Activated naive CD8-positive, alpha-beta T cell treated with anti-CD3 and anti-CD28 coated beads, Interleukin-2, amount 50 U/mL, for 16 hours (primary cell): ENCODE data around the gene LAMA2.

Experiments
- DNase-seq: peaks from one replicate; pipeline ENCODE4 v3.0.0-alpha.2; 2020; ENCODE audit warnings: low read depth, low spot score

Gene LAMA2

DNA sequence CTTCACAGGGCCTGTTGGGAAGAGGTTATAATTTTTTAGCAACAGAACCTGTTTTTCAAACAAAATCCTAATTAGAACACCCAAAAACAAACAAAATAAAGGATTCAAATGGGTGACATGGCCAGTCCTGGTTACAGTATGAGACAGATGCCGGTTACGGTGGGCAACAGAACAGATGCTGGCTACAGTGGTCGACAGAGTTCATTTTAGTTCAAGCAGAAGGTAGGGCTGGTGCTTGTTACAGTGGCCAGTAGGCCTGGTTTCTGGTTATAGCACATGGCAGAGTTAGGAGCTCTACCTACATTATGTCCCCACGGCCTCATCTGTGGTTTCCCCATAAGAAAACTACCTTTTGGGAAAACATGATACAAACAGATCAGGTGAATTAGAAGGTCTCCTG lies 327.7 kb downstream of the LAMA2 start:
- DNase-seq: no peak

DNA sequence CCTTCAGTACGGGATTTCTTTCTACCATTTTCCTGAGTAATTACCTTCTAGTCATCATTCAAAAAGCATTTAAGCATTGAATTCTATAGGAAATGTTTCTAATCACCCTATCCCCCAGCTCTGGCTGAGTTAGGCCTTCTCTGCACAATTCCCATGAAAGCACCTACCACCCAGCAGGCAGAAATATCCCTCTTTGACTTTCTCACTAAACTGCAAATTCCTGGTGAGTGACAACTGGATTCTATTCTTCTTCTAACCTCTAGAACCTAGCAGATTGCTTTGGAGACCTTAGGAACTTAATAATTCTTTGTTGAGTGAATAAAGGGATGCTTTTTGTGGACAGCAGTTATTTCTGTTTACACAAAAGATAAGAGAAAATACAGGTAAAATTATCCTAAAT lies 328.7 kb downstream of the LAMA2 start:
- DNase-seq: no peak

DNA sequence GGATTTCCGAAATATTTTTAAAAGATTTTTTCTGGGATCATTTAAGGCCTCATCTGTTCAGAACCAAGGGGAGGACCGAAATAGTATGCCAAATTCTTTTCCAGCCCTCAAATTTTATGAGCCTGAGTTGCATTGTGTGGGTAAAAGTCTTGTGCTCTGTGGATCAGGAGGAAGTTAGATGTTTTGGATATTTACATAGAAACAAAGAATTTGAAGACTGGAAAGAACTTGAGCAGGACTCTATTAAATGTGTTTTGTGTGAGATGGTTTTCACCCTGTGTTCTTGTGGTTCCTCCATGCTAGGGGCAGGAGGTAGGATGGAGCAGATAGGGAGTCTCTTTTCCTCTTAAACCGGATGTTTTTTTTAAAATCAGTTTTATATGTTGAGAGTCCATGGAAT lies 329.1 kb downstream of the LAMA2 start:
- DNase-seq: no peak

DNA sequence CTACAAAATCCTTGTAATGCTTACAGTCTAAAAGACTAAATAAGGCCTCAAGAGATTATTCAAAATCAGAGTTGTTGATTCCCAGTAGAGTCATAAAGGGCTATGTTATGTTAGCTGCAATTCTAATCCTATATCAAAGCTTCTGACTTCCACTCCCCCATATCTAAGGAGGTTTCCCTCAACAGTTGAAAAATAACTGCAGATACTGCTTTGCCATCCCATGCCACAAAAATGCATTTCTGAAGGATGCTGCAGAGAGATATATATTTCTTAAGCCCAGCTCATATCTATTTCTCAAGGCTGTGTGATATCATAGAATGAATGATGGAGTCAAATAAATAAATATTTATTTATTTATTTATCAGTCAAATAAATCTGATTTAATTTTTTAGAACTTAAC lies 332.3 kb downstream of the LAMA2 start:
- no peak for DNase-seq

DNA sequence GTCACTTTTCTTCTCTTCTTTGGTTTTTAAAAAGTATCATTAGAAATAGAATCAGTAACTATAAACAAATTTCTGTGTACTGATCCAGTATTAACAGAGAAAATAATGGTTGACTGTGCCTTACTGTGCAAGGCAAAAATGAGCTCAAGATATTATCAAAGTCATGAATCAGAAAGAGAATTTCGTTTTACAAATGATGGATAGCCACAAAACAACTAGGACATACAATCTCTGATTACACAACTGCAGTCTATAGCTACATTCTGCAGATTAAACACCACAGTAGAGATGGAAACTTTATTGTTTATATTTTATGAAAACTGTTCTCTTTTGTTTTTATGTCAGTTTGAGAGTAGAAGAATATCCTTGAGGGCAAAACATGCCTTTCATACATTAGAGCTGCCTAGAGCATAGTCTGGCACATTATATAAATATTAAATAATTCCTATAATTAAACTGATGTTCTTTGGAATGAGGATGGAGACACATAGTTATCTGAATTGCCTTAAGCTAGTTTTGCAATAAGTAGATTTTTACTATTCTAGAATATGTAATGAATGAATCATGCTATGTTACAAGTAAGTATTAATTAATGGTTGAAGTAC lies 333.1 kb downstream of the LAMA2 start:
- no peak for DNase-seq

DNA sequence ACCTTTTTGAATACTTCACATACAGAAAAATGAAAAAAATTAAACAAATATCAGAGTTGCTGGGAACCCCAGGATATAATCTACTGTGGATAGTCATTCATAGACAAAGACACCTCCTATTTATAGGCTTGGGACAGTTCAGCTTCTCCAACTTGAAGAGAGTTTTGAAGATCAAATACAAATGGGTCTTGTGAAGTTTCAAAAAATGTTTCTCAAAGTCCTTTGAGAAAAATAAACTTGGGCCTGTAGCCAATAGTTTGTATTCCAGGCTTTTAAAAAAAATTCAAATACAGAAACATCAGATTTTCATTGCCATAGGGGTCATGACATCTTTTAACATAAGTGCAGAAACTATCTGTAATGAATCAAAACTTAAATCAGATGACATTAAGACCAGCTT lies 334.8 kb downstream of the LAMA2 start:
- DNase-seq: no peak

DNA sequence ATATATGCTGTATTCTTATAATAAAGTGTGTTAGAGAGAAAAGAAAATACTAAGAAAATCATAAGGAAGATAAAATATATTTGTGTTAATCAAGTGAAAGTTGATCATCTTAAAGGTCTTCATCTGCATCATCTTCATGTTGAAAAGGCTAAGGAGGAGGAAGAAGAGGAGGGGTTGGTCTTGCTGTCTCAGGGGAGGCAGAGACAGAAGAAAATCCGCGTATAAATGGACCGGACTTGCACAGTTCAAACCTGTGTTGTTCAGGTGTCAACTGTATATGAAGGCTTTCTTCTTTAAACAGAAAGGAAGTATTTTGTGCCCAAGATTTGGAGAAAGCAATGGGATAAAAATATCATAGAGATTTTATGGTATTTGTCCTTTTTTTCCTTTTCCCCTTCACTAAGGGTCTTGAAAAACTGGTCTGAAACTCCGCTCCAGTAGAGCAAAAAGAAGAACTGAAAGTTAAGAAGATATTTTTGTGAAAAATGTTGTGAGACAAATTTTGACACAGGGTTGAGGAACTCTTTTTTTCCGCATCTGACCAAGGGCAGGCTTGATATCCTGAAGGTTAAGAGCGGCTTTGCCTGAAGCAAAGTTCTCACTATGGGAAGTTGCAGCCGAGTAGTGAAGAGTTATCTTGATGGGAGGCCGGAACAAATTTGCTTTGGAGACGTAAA lies 350.7 kb downstream of the LAMA2 start:
- DNase-seq: no peak

DNA sequence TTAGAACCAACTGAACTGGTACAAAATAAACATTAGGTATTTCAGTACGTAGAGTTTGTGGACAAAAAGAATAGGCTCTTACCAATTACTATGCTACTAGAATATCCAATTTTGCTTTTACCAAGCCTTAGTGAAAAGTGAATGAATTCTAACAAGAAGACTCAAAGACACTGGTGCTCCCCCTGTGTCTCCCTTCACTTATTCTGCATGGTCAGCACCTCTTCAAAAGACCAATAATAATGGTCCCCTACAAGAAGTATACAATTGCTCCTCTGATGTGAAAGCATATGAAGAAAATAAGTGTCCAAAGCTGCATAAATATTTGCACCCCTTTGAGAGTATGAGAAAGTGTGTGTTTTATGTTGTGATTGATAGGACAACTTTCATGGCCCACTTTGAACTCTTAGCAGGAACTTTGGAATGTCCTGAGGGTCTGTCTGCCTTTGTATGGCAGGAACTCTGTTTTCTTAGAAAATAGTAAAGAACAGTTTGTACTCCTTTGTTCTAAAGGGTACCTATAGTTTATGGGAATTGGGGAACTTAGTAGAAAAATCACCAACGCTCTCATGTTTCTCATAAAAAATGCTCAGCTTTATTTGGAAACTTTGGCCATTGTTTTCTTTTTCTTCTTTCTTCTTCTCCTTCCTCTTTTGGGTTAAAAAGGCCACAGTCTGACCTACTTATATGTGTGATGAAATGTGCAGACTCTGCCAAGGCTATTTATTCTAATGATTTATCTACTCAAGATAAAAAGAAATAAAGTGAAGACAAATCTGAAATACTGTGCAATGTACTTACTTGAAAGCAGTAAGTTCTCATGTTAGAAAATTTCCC lies 352.4 kb downstream of the LAMA2 start:
- DNase-seq: no peak

DNA sequence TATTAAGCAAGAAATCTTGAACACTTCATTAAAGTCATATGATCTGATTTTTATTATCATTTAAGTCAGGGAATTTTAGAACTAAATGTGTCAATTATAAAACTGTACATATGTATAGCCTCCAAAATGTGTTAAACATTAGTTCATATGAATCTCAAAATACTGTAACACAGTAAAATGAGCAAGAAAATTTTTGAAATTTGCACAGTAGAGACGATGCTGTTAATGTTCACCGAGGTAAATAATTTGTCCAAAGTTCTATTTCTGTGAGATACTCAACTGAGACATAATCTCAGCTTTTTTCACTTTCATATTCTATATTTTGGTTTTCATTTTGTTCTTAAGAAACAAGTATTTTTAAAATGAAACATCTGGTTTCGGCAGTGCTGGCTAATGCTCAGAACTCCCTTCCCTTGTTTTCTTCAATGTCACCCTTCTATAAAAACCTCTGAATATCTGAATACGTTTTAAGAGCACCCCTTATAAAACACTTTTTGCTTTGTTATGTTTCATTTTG lies 353.1 kb downstream of the LAMA2 start:
- DNase-seq: no peak

DNA sequence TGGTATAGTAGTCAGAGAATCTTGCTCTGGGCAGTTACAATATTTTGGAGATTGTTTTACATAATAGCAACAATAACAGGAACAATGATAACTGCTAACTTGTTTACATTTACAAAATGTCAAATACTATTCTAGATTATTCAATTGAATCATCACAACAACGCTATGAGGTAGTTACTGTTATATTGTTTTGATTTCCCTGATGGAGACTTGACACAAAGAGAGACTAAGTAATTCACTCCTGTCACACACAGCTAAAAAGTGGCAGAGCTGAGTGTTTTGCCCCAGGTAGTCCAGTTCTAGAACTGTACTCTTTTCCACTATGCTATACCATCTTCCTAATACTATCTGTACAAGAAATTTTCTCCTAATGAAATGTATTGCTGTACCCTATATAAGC lies 356.1 kb downstream of the LAMA2 start:
- DNase-seq: no peak

DNA sequence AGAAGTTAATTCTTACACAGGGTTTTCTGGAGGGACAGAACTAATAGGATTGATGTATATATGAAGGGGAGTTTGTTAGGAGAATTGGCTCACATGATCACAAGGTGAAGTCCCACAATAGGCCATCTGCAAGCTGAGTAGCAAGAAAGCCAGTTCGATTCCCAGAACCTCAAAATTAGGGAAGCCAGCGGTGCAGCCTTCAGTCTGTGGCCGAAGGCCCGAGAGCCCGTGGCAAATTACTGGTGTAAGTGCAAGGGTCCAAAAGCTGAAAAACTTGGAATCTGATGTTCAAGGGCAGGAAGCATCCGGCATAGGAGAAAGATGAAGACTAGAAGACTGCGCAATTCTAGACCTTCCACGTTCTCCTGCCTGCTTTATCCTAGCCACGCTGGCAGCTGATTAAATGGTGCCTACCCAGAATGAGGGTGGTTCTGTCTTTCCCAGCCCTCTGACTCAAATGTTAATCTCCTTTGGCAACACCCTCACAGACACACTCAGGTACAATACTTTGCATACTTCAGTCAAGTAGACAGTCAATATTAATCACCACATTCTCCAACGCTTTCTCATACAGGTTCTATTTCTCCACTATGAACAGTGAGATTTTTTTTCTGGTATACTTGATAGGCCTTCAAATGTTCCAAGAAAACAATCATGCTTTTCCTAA lies 357.0 kb downstream of the LAMA2 start:
- DNase-seq: no peak

DNA sequence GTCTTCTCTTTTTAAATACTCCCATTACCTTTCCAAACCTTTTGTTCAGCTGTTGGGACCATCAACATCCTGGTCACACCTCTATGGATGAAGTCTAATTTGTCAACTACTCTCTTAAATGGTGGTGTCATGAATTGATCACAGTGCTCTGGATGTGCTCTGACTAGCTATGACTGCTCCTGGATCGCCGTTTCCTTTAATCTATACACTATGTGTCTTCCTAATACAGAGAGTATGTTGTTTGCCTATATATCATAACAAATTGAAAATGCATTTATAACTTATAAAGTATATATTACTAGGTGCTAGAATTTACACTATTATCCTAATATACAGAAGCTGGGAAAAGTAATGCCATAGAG lies 357.5 kb downstream of the LAMA2 start:
- no peak for DNase-seq

DNA sequence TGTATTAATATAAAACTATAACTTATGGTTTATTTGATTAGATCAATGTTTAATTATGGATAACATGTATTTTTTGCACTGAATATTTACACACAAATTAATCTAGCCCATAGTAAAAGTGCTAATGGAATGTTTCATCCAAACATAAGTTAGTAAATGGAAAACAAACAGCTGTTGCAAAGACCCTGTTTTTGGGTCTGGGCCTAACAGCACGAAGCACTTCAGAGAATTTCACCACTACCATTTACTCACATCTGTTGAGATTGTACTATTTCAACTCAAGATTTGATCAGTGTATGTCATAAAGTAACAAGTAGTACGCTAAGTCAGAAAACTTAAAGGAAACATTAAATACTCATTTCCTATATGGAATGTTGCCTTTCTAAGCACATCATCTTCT lies 359.6 kb downstream of the LAMA2 start:
- DNase-seq: no peak

DNA sequence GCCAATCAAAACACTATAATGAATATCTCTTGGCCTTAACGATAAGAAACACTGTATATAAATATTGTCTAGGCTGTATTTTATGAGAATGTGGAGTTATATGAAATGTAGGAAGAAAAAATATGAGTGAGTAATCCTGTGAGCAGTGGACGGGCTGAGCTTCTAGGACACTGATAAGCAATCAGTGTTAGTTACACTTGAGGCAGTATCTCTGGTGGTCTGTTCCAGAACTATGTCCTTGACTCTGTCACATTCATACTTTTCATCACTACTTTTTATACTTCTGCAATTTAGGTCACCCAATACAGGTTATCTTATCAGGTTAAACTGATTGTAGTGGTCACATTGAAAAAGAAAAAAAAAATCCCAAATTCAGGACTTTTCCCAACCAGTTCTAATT lies 360.4 kb downstream of the LAMA2 start:
- DNase-seq: no peak

DNA sequence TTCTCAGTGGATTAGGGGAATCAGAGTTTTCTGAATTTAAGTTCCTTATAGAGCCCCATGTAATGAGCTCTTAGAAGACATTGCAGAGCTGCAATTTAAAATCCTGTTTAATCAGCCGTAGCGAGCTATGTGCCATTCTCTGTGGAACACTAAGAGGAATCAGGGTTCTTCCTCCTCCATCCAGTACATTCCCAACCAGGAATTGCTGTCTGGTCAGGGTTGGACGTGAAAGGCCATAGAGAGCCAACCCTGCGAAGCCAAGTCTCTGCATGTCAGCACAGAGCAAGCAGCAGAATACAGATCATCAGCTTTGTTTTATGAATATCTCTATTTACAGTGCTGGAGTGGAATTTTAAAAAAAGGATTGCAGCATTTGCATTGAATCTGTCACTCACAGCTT lies 366.0 kb downstream of the LAMA2 start:
- no peak for DNase-seq

DNA sequence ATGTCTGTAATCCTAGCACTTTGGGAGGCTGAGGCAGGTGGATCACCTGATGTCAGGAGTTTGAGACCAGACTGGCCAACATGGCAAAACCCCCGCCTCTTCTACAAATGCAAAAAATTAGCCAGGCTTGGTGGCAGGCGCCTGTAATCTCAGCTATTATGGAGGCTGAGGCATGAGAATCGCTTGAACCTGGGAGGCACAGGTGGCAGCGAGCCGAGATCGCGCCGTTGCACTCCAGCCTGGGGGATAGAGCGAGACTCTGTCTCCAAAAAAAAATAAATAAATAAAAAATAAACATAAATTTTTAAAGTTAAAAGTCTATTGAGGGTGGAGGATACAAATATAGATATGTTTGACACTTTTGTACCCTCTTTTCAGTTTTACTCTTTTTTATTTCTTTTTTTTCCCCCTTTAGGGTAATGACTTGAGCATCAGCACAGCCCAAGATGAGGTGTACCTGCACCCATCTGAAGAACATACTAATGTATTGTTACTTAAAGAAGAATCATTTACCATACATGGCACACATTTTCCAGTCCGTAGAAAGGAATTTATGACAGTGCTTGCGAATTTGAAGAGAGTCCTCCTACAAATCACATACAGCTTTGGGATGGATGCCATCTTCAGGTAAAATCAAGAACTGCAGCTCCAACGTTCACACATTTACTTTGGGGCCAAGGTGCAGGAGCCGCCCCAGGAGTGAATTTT lies 368.9 kb downstream of the LAMA2 start:
- peak; percentile 35 for DNase-seq

DNA sequence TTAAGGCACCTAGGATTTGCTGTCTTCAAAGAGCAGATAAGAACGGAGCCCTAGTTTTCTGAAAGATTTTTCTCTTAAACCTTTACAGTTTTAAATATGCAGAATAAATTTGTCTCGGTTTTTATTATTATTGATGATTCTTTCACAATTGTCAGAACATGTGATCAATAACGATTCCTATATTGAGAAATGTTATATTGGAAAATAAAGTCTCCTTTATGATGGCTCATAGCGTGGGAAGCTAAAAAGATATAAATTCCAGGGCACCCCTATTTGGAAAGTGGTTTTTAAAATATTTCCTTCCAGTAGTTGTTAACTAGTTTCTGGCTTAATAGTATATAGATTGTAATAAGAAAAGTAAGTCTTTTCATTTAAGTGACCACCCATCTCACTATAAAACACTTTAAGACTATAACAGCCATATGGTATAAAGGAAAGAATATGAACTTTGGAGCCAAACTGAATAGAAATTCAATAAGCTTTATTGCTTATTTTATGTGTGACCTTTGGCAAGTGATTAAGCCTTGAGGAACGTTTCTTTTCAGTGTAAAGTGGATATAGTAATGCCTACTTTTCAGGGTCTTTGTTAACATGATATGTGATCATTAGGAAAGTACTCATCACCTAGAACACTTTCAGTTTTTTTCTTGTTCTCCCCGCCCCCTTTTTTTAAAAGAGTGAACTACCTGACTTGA lies 369.6 kb downstream of the LAMA2 start:
- DNase-seq: no peak

DNA sequence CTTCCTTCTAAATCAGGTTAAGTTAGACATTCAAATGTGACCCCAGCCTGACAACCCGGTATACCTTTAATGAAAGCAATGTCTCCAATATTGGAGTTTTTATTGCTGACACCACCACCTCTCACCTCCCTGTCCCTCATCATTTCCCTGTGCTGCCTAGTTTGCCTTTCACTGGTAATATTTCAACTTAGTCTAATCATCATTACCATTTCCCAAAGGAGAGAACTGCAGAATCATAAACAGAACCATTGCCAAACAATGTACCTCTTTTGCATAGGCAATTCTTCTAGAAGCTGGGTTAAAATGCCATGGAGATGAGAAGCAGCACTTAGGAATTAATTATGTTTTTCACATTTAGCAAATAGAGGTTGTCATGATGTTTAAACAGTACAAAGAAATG lies 370.3 kb downstream of the LAMA2 start:
- DNase-seq: no peak

DNA sequence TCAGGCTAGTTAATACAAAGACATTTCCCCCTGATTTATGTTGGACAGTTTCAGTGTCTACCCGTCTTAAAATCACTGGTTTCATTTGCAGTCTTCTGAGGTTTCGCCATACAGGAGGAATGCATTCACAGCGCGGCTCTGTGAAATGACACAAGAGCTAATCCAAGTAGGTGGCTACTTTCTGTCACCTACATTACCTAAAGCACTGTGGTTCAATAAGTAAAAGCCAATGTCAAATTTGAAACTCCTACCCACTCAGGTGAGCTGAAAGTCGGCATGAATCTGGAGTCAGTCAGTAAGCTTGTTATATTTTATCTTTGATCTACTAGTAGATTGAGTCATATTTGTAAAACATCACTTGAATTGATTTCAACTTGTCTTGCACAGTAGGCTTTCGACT lies 370.8 kb downstream of the LAMA2 start:
- DNase-seq: no peak

DNA sequence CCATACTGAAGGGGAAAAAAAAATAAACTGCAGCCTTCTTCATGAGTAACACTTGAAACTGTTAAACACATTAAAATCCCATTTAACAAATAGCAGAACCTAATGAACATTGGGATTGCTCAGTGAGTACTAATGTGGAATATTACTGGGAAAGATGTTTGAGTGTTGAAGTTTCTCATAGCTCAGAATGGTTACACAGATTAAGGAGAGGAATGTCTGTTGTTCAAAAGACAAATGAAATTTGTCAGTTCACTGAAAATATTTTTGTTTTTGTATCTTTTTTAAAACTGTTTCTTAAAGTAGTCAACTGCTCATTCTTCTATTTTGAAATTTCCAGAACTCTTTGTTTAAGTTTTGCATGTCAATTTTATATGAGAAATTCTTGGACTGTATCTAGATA lies 374.3 kb downstream of the LAMA2 start:
- no peak for DNase-seq

DNA sequence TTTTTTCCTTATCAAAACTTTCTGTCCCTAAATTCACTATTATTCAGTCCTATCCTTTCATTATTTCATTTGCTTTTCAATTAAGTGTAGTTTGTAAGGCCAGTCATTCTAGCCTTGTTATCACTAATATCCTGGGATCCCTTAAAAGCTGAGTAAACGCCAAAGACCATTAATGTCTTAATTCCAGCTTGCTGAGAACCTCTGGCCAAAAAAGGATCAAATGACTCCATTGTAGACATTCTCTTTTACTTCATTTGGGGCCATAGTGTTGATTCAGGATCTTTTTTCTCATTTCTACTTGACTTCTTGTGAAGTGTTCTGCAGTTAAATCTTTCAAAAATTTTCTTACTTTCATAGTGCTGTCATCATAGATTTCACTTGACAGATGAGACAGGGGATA lies 379.7 kb downstream of the LAMA2 start:
- no peak for DNase-seq
